SJSA1 (cell line): ENCODE measurements around the gene BTLA. TPM values are rescaled to one million over a fixed set of nuclear protein-coding genes. Genes with fewer than 3 reads are reported as not detected.
"Not testable (repeated sequence)": the region's sequence is repeated elsewhere in the genome, so short reads cannot be mapped to it uniquely, and the experiment has no call there.

Experiments used
- DNase-seq, 2 experiments: peaks; one replicate each; pipeline ENCODE4 v3.0.0-alpha.2; 2015 to 2020; ENCODE audit warnings: low spot score in 2 of 2, low read depth in 1 of 2
- H3K27ac ChIP-seq: fragments of 250-450 bp; sonication (Bioruptor Pico); 2 replicates; pipeline ENCODE4 v1.5.1; 2020; ENCODE audit warnings: mild to moderate bottlenecking, moderate library complexity
- H3K27me3 ChIP-seq: fragments of 250-450 bp; sonication (Bioruptor Pico); replicated peaks from 2 replicates; pipeline ENCODE4 v1.5.1; 2020; ENCODE audit warnings: mild to moderate bottlenecking, moderate library complexity
- H3K36me3 ChIP-seq: fragments of 250-450 bp; sonication (Bioruptor Pico); 2 replicates; pipeline ENCODE4 v1.5.1; 2020; ENCODE audit warnings: mild to moderate bottlenecking
- H3K4me1 ChIP-seq: fragments of 250-450 bp; sonication (Bioruptor Pico); replicated peaks from 2 replicates; pipeline ENCODE4 v1.6.1; 2021; ENCODE audit warnings: mild to moderate bottlenecking
- H3K4me3 ChIP-seq: fragments of 250-450 bp; sonication (Bioruptor Pico); 2 replicates; pipeline ENCODE4 v1.5.1; 2020; ENCODE audit warnings: mild to moderate bottlenecking
- H3K9me3 ChIP-seq: fragments of 250-450 bp; sonication (Bioruptor Pico); replicated peaks from 2 replicates; pipeline ENCODE4 v1.5.1; 2020; ENCODE audit warnings: mild to moderate bottlenecking
- total RNA-seq: library from RNA; depleted of rRNA; stranded (reverse); fragments of >200 nt; shearing (Covaris generic); gene quantifications from 2 replicates; pipeline ENCODE4 v1.2.3, GENCODE V29; 2014; rRNA removed

BTLA gene, protein sequence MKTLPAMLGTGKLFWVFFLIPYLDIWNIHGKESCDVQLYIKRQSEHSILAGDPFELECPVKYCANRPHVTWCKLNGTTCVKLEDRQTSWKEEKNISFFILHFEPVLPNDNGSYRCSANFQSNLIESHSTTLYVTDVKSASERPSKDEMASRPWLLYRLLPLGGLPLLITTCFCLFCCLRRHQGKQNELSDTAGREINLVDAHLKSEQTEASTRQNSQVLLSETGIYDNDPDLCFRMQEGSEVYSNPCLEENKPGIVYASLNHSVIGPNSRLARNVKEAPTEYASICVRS
- not detected in 2 replicates for total RNA-seq

GRCh38 chr3:112498914-112499711 lies at the start of gene BTLA:
TSS of gene BTLA (minus strand) at chr3:112499472. CDS start at chr3:112499358, 114 bp downstream.
- Histone ChIP-seq H3K4me1 (no peaks in the 10 kb centered on the region), H3K27ac (no peak within 1 kb of the TSS), H3K36me3 (no peaks in the 10 kb centered on the region), H3K9me3 (no peaks in the 10 kb centered on the region), H3K4me3 (no peak within 1 kb of the TSS), H3K27me3 (no peaks in the 10 kb centered on the region)
- no peak for DNase-seq

GRCh38 chr3:112546216-112546759 lies 47.0 kb upstream of the BTLA start:
- peaks cover 10% of the 10 kb centered on the region for H3K4me1 ChIP-seq
- H3K9me3 ChIP-seq = no peaks in the 10 kb centered on the region
- H3K36me3 ChIP-seq = peaks cover 59% of the 10 kb centered on the region
- H3K27ac ChIP-seq = no peak overlapping the region; the same call in 1 of the 2 replicates
- H3K27me3 ChIP-seq = no peaks in the 10 kb centered on the region
- no peak for DNase-seq
- no peak overlapping the region for H3K4me3 ChIP-seq

DNA sequence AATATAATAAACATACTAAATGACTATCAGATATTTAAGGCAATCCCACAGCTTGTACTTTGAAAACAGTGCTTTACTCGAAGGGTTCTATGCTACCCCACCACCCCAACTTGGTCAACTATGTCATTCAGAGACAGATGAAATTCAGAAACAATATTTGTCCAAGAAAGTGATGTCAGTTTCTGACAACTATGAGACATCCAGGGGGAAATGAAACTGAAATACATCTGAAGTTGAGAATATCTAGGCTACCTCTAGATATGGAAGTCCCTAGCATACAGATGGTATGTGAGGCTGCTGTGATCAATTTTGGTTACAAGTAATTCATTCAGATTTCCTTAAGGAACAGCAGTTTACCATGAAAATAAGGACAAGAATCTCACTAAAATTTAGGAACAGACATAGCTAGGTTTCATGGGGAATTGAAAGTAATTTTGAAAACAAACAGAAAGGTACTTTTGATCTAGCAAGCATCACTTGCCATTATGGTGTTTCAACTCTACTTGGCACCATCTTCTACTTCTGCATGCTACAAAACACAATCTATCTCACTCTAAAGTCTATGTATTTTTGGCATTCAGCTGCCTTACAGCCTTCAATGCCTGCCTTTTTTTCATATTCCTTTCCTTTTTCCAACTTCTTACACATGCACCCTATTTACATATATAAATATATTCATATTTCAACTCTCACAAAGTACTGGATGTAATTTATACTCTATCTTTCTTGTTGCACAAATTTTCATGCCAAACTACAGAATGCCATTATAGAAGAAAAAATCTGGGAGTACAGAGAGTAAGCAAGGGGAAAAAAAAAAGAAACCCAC lies 40.8 kb upstream of the BTLA start:
- peaks cover 47% of the 10 kb centered on the region for H3K36me3 ChIP-seq
- H3K4me1 ChIP-seq = no peaks in the 10 kb centered on the region
- no peaks in the 10 kb centered on the region for H3K9me3 ChIP-seq
- H3K27ac ChIP-seq = no peak overlapping the region
- H3K27me3 ChIP-seq = no peaks in the 10 kb centered on the region
- H3K4me3 ChIP-seq = no peak overlapping the region
- DNase-seq = no peak

DNA sequence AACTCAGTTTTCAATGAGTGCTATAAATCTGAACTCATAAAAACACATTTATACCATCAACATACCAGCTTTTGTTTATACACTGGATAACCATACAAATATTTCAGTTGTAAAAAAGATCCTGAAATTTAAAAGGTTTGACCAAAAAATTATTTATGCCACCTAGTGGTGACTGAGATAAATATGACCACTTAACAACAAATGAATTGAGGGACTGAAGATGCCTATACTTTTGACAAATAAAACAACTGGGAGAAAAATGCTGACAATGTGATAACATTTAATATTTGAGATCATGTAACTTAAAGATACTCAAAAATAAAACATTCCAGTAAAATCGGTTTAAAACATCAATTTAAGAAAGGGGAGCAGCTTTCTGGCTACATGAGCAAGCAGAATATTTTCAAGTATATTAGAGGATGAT lies 32.1 kb upstream of the BTLA start:
- H3K4me1 ChIP-seq = no peaks in the 10 kb centered on the region
- DNase-seq = no peak
- H3K36me3 ChIP-seq = peaks cover 28% of the 10 kb centered on the region
- H3K27ac ChIP-seq = no peak overlapping the region
- H3K9me3 ChIP-seq = no peaks in the 10 kb centered on the region
- no peak overlapping the region for H3K4me3 ChIP-seq
- no peaks in the 10 kb centered on the region for H3K27me3 ChIP-seq

DNA sequence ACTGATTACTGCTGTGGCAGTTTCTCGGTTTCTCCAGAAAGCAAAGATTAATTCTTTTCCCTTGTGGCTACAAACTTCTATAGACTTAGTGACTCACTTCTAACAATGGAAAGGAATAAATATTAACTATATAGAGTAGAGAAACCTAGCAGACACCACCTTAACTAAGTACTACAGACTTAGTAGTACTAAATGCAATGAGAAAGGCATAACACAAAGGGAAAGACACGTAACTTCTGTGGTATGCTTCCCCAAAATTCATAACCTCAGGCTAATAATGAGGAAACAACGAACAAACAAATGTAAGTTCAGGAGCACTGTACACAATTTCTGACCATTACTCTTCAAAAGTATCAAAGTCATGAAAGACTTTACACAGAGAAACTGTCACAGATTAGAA lies 31.3 kb upstream of the BTLA start:
- H3K27ac ChIP-seq = no peak overlapping the region
- H3K9me3 ChIP-seq = no peaks in the 10 kb centered on the region
- H3K4me3 ChIP-seq = no peak overlapping the region
- H3K27me3 ChIP-seq = no peaks in the 10 kb centered on the region
- peaks cover 21% of the 10 kb centered on the region for H3K36me3 ChIP-seq
- no peak for DNase-seq
- H3K4me1 ChIP-seq = no peaks in the 10 kb centered on the region

GRCh38 chr3:112524127-112524526 lies 24.9 kb upstream of the BTLA start:
- not testable (repeated sequence) for H3K27ac ChIP-seq, H3K4me1 ChIP-seq, DNase-seq, H3K9me3 ChIP-seq, H3K27me3 ChIP-seq, H3K4me3 ChIP-seq, H3K36me3 ChIP-seq

DNA sequence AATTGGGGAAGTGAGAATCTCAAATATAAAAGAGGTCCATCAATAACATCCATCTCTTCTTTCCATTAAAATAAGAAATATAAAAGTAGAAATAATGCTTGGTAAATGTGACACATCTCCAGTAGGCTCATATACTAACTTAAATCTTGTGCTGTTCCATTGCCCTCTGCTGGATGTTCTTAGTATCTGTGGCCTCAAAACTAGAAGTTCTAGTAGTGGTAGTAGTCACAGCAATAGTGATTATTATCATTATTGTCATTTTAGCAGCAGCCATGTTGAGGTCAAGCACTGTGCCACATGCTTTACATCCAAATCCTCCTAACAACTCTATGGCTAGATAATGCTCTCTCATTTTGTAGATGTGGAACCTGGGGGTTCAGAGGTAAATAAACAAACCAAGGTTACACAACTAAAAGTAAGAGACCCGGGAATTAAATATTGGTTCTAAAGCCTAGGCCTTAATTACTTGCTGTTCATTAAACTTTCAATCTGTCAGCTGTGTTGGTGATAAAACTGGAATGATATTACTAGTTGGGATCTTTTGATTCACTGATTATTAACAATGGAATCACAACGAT lies 20.2 kb upstream of the BTLA start:
- Histone ChIP-seq H3K9me3 (no peaks in the 10 kb centered on the region), H3K4me3 (no peak overlapping the region), H3K27me3 (no peaks in the 10 kb centered on the region), H3K36me3 (no peaks in the 10 kb centered on the region), H3K4me1 (no peaks in the 10 kb centered on the region), H3K27ac (no peak overlapping the region)
- DNase-seq = peak in 1 of 2 experiments; percentile 13

DNA sequence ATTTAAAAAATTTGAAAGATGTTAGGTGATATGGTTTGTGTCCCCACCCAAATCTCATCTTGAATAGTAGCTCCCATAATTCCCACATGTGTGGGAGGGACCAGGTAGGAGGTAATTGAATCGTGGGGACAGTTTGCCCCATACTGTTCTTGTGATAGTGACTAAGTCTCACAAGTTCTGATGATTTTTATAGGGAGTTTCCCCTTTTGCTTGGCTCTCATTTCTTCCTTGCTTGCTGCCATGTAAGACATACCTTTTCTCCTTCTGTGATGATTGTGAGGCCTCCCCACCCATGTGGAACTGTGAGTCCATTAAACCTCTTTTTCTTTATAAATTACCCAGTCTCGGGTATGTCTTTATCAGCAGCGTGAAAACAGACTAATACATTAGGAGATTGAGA lies 19.7 kb upstream of the BTLA start:
- H3K4me3 ChIP-seq, H3K9me3 ChIP-seq, H3K4me1 ChIP-seq, H3K27me3 ChIP-seq, DNase-seq, H3K36me3 ChIP-seq, H3K27ac ChIP-seq: not testable (repeated sequence)

DNA sequence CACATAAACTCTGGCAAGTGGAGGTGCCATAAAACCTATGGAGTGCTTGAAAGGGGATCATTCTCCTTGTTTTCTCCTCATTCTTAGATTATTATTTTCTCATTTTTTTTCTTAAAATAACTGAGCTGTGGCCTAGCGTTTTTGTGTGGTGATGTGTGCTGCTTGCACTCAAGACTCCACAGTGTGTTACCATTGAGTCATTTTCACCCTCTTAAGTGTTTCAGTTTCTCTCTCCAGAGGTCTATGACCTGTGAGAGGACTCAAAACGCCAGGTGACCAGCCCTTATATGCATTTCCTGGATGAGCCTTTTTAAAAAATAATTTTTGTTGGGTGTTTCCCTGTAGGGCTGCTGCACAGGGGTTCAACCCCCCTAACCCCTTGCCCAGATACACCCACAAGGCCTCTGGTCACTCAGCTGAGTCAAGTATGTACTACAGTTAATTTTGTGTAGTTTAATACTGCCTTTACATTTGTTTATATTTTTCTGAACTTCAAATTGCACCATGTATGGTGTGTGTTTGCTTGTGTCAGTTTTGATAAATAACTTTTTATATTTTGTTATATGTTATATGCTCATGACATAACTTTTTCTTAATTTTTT lies 15.4 kb upstream of the BTLA start:
- H3K36me3 ChIP-seq = no peaks in the 10 kb centered on the region
- no peak for DNase-seq
- H3K9me3 ChIP-seq = no peaks in the 10 kb centered on the region
- no peak overlapping the region for H3K27ac ChIP-seq
- no peaks in the 10 kb centered on the region for H3K27me3 ChIP-seq
- H3K4me3 ChIP-seq = no peak overlapping the region
- no peaks in the 10 kb centered on the region for H3K4me1 ChIP-seq

DNA sequence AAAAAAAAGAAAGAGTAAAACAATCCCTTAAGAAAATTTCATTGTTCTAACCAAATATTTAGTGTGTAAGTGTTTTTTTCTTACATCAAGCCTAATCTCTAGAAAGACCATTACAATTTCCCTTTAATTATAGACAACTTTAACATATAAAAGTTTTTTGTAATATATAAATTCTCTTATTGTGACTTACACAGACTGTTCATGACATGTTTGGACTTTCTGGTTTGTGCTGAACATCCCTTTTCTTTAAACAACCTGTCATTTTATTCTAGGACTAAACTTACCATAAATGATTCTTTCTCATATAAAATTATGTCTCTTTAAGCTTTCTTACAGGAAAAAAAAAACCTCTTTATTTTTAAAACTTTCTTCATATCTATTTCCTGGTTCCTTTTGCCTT lies 13.0 kb upstream of the BTLA start:
- DNase-seq = no peak
- Histone ChIP-seq H3K4me1 (no peaks in the 10 kb centered on the region), H3K4me3 (no peak overlapping the region), H3K9me3 (no peaks in the 10 kb centered on the region), H3K27ac (no peak overlapping the region), H3K36me3 (no peaks in the 10 kb centered on the region), H3K27me3 (no peaks in the 10 kb centered on the region)

GRCh38 chr3:112508860-112509259 lies 9.6 kb upstream of the BTLA start:
- no peak overlapping the region for H3K4me3 ChIP-seq
- H3K9me3 ChIP-seq = no peaks in the 10 kb centered on the region
- no peak for DNase-seq
- H3K27me3 ChIP-seq = no peaks in the 10 kb centered on the region
- H3K36me3 ChIP-seq = no peaks in the 10 kb centered on the region
- no peak overlapping the region for H3K27ac ChIP-seq
- H3K4me1 ChIP-seq = no peaks in the 10 kb centered on the region

- Histone ChIP-seq H3K36me3 (no peaks in the 10 kb centered on the region), H3K9me3 (no peaks in the 10 kb centered on the region), H3K27me3 (no peaks in the 10 kb centered on the region), H3K27ac (no peak overlapping the region), H3K4me3 (no peak overlapping the region), H3K4me1 (no peaks in the 10 kb centered on the region)
- DNase-seq = no peak
Measured at GRCh38 chr3:112508261-112508660, 9.0 kb upstream of the BTLA start.

DNA sequence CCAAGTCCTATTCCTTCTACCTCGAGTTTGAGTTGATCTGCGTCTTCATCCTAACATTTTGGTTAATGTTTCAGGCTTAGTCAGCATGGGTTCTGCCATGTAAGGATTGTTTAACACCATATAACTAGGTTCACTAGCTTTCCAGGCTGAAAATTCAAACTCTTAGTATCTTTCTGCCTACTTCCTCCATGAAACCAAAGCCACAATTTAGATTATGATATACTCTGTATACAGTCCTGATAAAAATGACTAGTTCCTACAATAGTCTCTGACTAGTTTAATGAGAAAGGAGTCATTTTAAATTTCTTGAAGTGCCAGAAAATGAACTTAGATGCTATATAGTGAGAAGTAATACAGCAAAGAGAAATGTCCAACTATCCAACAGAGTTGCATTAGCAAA lies 6.6 kb upstream of the BTLA start:
- Histone ChIP-seq H3K27me3 (no peaks in the 10 kb centered on the region), H3K36me3 (no peaks in the 10 kb centered on the region), H3K4me1 (no peaks in the 10 kb centered on the region), H3K9me3 (no peaks in the 10 kb centered on the region), H3K27ac (no peak overlapping the region), H3K4me3 (no peak overlapping the region)
- no peak for DNase-seq
